ENCODE results near the gene ZFAND3. TPM values are rescaled to one million over a fixed set of nuclear protein-coding genes. Genes with fewer than 3 reads are reported as not detected.

Gene ZFAND3
- polyA plus RNA-seq, 1 donor from 2014 or later, result 19.7 TPM

DNA sequence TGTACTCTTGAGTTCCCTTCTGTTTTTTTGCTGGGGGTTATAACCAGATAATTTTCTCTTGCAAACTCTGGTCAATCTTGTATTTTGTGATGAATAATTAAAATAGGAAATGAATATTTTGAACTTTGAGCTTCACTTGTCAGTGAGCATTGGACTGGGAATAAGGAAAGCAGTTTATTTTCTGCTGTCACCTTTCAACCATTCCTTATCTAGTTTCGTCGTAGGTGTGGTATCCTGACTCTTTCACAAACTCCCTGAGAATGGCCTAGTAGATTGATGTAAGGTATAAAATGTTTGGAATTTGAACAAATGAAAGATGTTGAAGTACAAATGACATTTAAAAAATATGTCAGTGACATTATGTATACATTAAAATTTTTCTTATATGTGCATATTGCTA, 98.0 kb downstream of the ZFAND3 start:
- Histone ChIP-seq H2AFZ (ENCODE audit: low read depth, low read length) (no peak overlapping the region), H3K9ac (ENCODE audit: low read length) (no peak overlapping the region), H3K27ac (ENCODE audit: low read length) (no peak overlapping the region), H3F3A (ENCODE audit: insufficient read depth, low read length, poor library complexity, severe bottlenecking) (no peaks in the 10 kb centered on the region), H3K27me3 (ENCODE audit: insufficient read depth, low read depth, low read length) (no peaks in the 10 kb centered on the region), H3K36me3 (ENCODE audit: insufficient read depth, low read length) (no peaks in the 10 kb centered on the region), H3K9me3 (ENCODE audit: low read length) (no peaks in the 10 kb centered on the region), H4K20me1 (ENCODE audit: insufficient read depth) (no peaks in the 10 kb centered on the region), H3K9me2 (ENCODE audit: insufficient read depth, low read length) (no peaks in the 10 kb centered on the region), H3K79me2 (replicated peaks; ENCODE audit: insufficient read depth, low read length) (peaks cover 31% of the 10 kb centered on the region), H3K4me3 (ENCODE audit: low read length) (no peak overlapping the region), H3K4me2 (ENCODE audit: low read length) (no peak overlapping the region)
- TF ChIP-seq EZH2 (IDR thresholded peaks at IDR 0.05; ENCODE audit: borderline replicate concordance, insufficient read depth, low read length, poor library complexity, severe bottlenecking), result no peak
- TF ChIP-seq SMC3 (conservative IDR thresholded peaks at IDR 0.05; ENCODE audit: poor library complexity), result no peak
- no peak for TF ChIP-seq RAD21 (conservative IDR thresholded peaks at IDR 0.05)
- TF ChIP-seq, protein P1, sequence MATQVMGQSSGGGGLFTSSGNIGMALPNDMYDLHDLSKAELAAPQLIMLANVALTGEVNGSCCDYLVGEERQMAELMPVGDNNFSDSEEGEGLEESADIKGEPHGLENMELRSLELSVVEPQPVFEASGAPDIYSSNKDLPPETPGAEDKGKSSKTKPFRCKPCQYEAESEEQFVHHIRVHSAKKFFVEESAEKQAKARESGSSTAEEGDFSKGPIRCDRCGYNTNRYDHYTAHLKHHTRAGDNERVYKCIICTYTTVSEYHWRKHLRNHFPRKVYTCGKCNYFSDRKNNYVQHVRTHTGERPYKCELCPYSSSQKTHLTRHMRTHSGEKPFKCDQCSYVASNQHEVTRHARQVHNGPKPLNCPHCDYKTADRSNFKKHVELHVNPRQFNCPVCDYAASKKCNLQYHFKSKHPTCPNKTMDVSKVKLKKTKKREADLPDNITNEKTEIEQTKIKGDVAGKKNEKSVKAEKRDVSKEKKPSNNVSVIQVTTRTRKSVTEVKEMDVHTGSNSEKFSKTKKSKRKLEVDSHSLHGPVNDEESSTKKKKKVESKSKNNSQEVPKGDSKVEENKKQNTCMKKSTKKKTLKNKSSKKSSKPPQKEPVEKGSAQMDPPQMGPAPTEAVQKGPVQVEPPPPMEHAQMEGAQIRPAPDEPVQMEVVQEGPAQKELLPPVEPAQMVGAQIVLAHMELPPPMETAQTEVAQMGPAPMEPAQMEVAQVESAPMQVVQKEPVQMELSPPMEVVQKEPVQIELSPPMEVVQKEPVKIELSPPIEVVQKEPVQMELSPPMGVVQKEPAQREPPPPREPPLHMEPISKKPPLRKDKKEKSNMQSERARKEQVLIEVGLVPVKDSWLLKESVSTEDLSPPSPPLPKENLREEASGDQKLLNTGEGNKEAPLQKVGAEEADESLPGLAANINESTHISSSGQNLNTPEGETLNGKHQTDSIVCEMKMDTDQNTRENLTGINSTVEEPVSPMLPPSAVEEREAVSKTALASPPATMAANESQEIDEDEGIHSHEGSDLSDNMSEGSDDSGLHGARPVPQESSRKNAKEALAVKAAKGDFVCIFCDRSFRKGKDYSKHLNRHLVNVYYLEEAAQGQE (IDR thresholded peaks at IDR 0.05; ENCODE audit: borderline replicate concordance), result no peak
- TF ChIP-seq MXI1 (conservative IDR thresholded peaks at IDR 0.05; ENCODE audit: poor library complexity, severe bottlenecking), result no peak
- no peak for TF ChIP-seq POLR2AphosphoS5 (IDR thresholded peaks at IDR 0.05)
- TF ChIP-seq, protein P2, sequence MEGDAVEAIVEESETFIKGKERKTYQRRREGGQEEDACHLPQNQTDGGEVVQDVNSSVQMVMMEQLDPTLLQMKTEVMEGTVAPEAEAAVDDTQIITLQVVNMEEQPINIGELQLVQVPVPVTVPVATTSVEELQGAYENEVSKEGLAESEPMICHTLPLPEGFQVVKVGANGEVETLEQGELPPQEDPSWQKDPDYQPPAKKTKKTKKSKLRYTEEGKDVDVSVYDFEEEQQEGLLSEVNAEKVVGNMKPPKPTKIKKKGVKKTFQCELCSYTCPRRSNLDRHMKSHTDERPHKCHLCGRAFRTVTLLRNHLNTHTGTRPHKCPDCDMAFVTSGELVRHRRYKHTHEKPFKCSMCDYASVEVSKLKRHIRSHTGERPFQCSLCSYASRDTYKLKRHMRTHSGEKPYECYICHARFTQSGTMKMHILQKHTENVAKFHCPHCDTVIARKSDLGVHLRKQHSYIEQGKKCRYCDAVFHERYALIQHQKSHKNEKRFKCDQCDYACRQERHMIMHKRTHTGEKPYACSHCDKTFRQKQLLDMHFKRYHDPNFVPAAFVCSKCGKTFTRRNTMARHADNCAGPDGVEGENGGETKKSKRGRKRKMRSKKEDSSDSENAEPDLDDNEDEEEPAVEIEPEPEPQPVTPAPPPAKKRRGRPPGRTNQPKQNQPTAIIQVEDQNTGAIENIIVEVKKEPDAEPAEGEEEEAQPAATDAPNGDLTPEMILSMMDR (IDR thresholded peaks at IDR 0.05; ENCODE audit: poor library complexity, severe bottlenecking), result no peak
- TF ChIP-seq TAF1 (IDR thresholded peaks at IDR 0.05; ENCODE audit: low read depth), result no peak
- no peak for TF ChIP-seq EP300 (conservative IDR thresholded peaks at IDR 0.05; ENCODE audit: poor library complexity, severe bottlenecking)

DNA sequence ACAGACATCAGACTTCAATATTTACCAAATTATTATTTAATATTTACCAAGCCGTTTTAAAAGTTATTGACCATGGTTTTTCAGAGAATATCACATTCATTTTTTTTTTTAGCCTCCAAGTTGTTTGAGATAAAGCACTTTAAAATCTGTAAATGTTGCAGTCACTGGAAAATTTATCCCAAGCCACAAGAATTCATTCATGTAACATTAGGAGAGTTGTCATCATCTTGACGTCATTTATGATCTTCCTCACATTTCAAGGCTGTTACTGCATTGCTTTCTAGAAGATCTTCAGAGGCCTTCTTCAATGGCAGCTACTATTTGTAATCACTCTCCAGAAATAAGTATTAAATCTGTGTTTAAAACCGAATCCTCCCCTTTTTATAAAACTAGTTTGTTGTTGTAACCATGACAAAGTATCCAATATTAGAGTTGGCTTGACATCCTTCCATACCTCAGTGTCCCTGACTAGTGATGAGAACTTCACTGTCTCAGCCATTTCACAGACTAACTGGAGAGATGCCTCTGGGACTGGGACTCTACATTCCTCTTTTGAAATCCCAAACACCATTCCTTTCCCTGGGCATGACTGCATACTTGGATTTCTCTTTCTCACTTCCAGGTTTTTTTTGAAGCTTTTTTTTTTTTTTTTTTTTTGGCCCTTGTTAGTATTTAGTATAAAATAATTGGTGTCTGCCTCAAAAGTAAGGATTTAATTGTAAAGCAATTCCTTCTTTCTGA, 100.1 kb downstream of the ZFAND3 start:
- no peaks in the 10 kb centered on the region for H3K9me3 ChIP-seq (ENCODE audit: low read length)
- H3K27ac ChIP-seq (ENCODE audit: low read length), result no peak overlapping the region
- H3K27me3 ChIP-seq (ENCODE audit: insufficient read depth, low read depth, low read length), result no peaks in the 10 kb centered on the region
- no peak overlapping the region for H3K9ac ChIP-seq (ENCODE audit: low read length)
- peaks cover 31% of the 10 kb centered on the region for H3K79me2 ChIP-seq (replicated peaks; ENCODE audit: insufficient read depth, low read length)
- no peak overlapping the region for H3K4me3 ChIP-seq (ENCODE audit: low read length)
- no peaks in the 10 kb centered on the region for H3K36me3 ChIP-seq (ENCODE audit: insufficient read depth, low read length)
- no peak overlapping the region for H2AFZ ChIP-seq (ENCODE audit: low read depth, low read length)
- H4K20me1 ChIP-seq (ENCODE audit: insufficient read depth), result no peaks in the 10 kb centered on the region
- H3F3A ChIP-seq (ENCODE audit: insufficient read depth, low read length, poor library complexity, severe bottlenecking), result no peaks in the 10 kb centered on the region
- TF ChIP-seq EZH2 (IDR thresholded peaks at IDR 0.05; ENCODE audit: borderline replicate concordance, insufficient read depth, low read length, poor library complexity, severe bottlenecking) (no peak), RAD21 (conservative IDR thresholded peaks at IDR 0.05) (no peak), POLR2AphosphoS5 (IDR thresholded peaks at IDR 0.05) (no peak), SMC3 (conservative IDR thresholded peaks at IDR 0.05; ENCODE audit: poor library complexity) (no peak), TAF1 (IDR thresholded peaks at IDR 0.05; ENCODE audit: low read depth) (no peak), MXI1 (conservative IDR thresholded peaks at IDR 0.05; ENCODE audit: poor library complexity, severe bottlenecking) (no peak), EP300 (conservative IDR thresholded peaks at IDR 0.05; ENCODE audit: poor library complexity, severe bottlenecking) (no peak)
- TF ChIP-seq, protein P1 (IDR thresholded peaks at IDR 0.05; ENCODE audit: borderline replicate concordance), result no peak
- TF ChIP-seq, protein P2 (IDR thresholded peaks at IDR 0.05; ENCODE audit: poor library complexity, severe bottlenecking), result no peak
- H3K4me2 ChIP-seq (ENCODE audit: low read length), result no peak overlapping the region
- H3K9me2 ChIP-seq (ENCODE audit: insufficient read depth, low read length), result no peaks in the 10 kb centered on the region

Data from neural cell (in vitro differentiated cells).